H1 (cell line): ENCODE results near the gene SIPA1L3. TPM values are rescaled to one million over a fixed set of nuclear protein-coding genes. Genes with fewer than 3 reads are reported as not detected.

ENCODE experiments used
- CTCF ChIA-PET: fragments of 300-600 bp; sonication (Branson Sonifier 250); formaldehyde crosslinking; loops from one replicate; lab custom pipeline; 2021; ENCODE audit not compliant: partially characterized antibody; lab: Charles Lee
- POLR2A ChIA-PET: fragments of 300-600 bp; sonication (Branson Sonifier 250); formaldehyde crosslinking; loops from one replicate; lab custom pipeline; 2021; ENCODE audit warnings: inconsistent platforms; ENCODE audit not compliant: partially characterized antibody; lab: Charles Lee
- DNase-seq, 2 experiments: peaks; one replicate each; pipeline versions ENCODE4 v3.0.0 to v3.0.0-alpha.2; 2010 to 2022; ENCODE audit warnings: low spot score in 2 of 2, low read depth in 1 of 2, mixed read lengths in 1 of 2
- FAIRE-seq: peaks from 2 replicates; lab custom pipeline; 2011; peaks lifted over from hg19 to GRCh38; lab: Jason Lieb, UNC
- H2AFZ ChIP-seq: 2 replicates; pipeline ENCODE4 v1.8.1; 2012; ENCODE audit warnings: low read length, inconsistent platforms
- H2AK5ac ChIP-seq: 2 replicates; pipeline ENCODE4 v1.6.1; 2013; ENCODE audit warnings: low read depth, low read length
- H2BK120ac ChIP-seq: replicated peaks from 2 replicates; pipeline ENCODE3; 2013; ENCODE audit warnings: low read depth, low read length, inconsistent platforms
- H2BK12ac ChIP-seq: 2 replicates; pipeline ENCODE4 v1.6.1; 2013; ENCODE audit warnings: low read depth, low read length
- H2BK15ac ChIP-seq: 2 replicates; pipeline ENCODE4 v1.6.1; 2013; ENCODE audit warnings: low read length
- H2BK20ac ChIP-seq: 2 replicates; pipeline ENCODE4 v1.6.1; 2013; ENCODE audit warnings: low read length
- H2BK5ac ChIP-seq: 2 replicates; pipeline ENCODE4 v1.6.1; 2013; ENCODE audit warnings: low read depth, low read length
- H3K14ac ChIP-seq: 2 replicates; pipeline ENCODE4 v1.6.1; 2013; ENCODE audit warnings: inconsistent platforms; ENCODE audit not compliant: insufficient read length
- H3K18ac ChIP-seq: 2 replicates; pipeline ENCODE4 v1.6.1; 2013; ENCODE audit warnings: low read length; ENCODE audit errors: extremely low read depth
- H3K23ac ChIP-seq: 2 replicates; pipeline ENCODE4 v1.6.1; 2013; ENCODE audit warnings: inconsistent platforms; ENCODE audit not compliant: insufficient read length
- H3K23me2 ChIP-seq: 2 replicates; pipeline ENCODE4 v1.6.1; 2013; ENCODE audit warnings: low read depth, low read length
- H3K27ac ChIP-seq: 2 replicates; pipeline ENCODE4 v1.6.1; 2011; ENCODE audit warnings: low read depth, low read length, inconsistent platforms
- H3K27me3 ChIP-seq, 4 experiments: replicated peaks in 1 of 4; 1 replicate in 1 of 4; 2 replicates in 3 of 4; pipeline versions ENCODE4 v1.6.1 to v1.8.1; 2011 to 2013; ENCODE audit warnings: low read length in 3 of 4, mild to moderate bottlenecking in 3 of 4, inconsistent platforms in 2 of 4, mixed read lengths in 2 of 4, moderate library complexity in 1 of 4; ENCODE audit not compliant: control insufficient read depth in 3 of 4, insufficient read depth in 3 of 4; ENCODE audit errors: extremely low read depth in 1 of 4
- H3K36me3 ChIP-seq, 4 experiments: 2 replicates each; pipeline versions ENCODE4 v1.6.1 to v1.8.1; 2011 to 2013; ENCODE audit warnings: mild to moderate bottlenecking in 4 of 4, low read length in 3 of 4, moderate library complexity in 2 of 4, control low read depth in 1 of 4, inconsistent platforms in 1 of 4; ENCODE audit not compliant: insufficient read depth in 4 of 4, control insufficient read depth in 2 of 4
- H3K4ac ChIP-seq: replicated peaks from 2 replicates; pipeline ENCODE3; 2013; ENCODE audit warnings: low read length, low read depth, mixed read lengths, inconsistent platforms; ENCODE audit not compliant: insufficient read length
- H3K4me1 ChIP-seq, 4 experiments: replicated peaks in 1 of 4; 1 replicate in 1 of 4; 2 replicates in 3 of 4; pipeline versions ENCODE4 v1.6.1 to v1.8.1; 2011 to 2013; ENCODE audit warnings: low read length in 3 of 4, inconsistent platforms in 2 of 4, mixed read lengths in 1 of 4; ENCODE audit not compliant: insufficient read depth in 4 of 4, control insufficient read depth in 3 of 4
- H3K4me2 ChIP-seq, 2 experiments: 2 replicates each; pipeline versions ENCODE4 v1.6.1 to v1.8.1; 2011 to 2013; ENCODE audit warnings: low read depth in 2 of 2, low read length in 2 of 2, control low read depth in 1 of 2, inconsistent platforms in 1 of 2, mild to moderate bottlenecking in 1 of 2; ENCODE audit not compliant: insufficient read depth in 1 of 2
- H3K4me3 ChIP-seq, 4 experiments: fragments of 200-600, 300-600 bp in 1 of 4; sonication (generic), shearing (Covaris generic), sonication (Bioruptor Twin) in 1 of 4; 2 replicates each; pipeline versions ENCODE4 v1.5.1 to v1.8.1; 2011 to 2016; ENCODE audit warnings: low read length in 4 of 4, low read depth in 3 of 4, control low read depth in 2 of 4, inconsistent platforms in 2 of 4, mild to moderate bottlenecking in 2 of 4, mixed read lengths in 1 of 4, moderate library complexity in 1 of 4; ENCODE audit not compliant: insufficient read depth in 2 of 4; ENCODE audit errors: extremely low read depth in 1 of 4
- H3K56ac ChIP-seq: replicated peaks from 2 replicates; pipeline ENCODE3; 2013; ENCODE audit warnings: low read depth, mild to moderate bottlenecking, mixed read lengths, low read length, inconsistent platforms; ENCODE audit not compliant: insufficient read length
- H3K79me1 ChIP-seq: 2 replicates; pipeline ENCODE4 v1.6.1; 2013; ENCODE audit warnings: low read depth, low read length, control low read depth
- H3K79me2 ChIP-seq, 2 experiments: 2 replicates each; pipeline versions ENCODE4 v1.6.1 to v1.8.1; 2012 to 2013; ENCODE audit warnings: low read length in 2 of 2, mild to moderate bottlenecking in 2 of 2, inconsistent platforms in 1 of 2; ENCODE audit not compliant: insufficient read depth in 2 of 2, control insufficient read depth in 1 of 2
- H3K9ac ChIP-seq, 4 experiments: replicated peaks in 1 of 4; 1 replicate in 1 of 4; 2 replicates in 3 of 4; pipeline versions ENCODE4 v1.6.1 to v1.8.1; 2011 to 2013; ENCODE audit warnings: low read depth in 3 of 4, low read length in 3 of 4, control low read depth in 2 of 4, mild to moderate bottlenecking in 2 of 4, moderate library complexity in 2 of 4, inconsistent platforms in 1 of 4; ENCODE audit errors: extremely low read depth in 1 of 4
- H3K9me3 ChIP-seq, 2 experiments: 2 replicates each; pipeline versions ENCODE4 v1.6.1 to v1.8.1; 2012 to 2013; ENCODE audit warnings: mild to moderate bottlenecking in 2 of 2, moderate library complexity in 2 of 2, control low read depth in 1 of 2, inconsistent platforms in 1 of 2, low read depth in 1 of 2, low read length in 1 of 2, mixed read lengths in 1 of 2; ENCODE audit not compliant: insufficient read depth in 2 of 2
- H4K20me1 ChIP-seq, 2 experiments: replicated peaks in 1 of 2; 2 replicates each; pipeline versions ENCODE3 to v1.8.1; 2011 to 2013; ENCODE audit warnings: inconsistent platforms in 2 of 2, low read length in 2 of 2, mild to moderate bottlenecking in 1 of 2; ENCODE audit not compliant: insufficient read depth in 2 of 2, control insufficient read depth in 1 of 2
- H4K5ac ChIP-seq: 2 replicates; pipeline ENCODE4 v1.6.1; 2013; ENCODE audit warnings: low read length, low read depth, mixed read lengths, inconsistent platforms; ENCODE audit not compliant: insufficient read length
- H4K8ac ChIP-seq: 2 replicates; pipeline ENCODE4 v1.8.0; 2013; ENCODE audit warnings: mild to moderate bottlenecking, moderate library complexity, low read length, inconsistent platforms; ENCODE audit not compliant: insufficient read depth; ENCODE audit errors: extremely low read depth
- H4K91ac ChIP-seq: replicated peaks from 2 replicates; pipeline ENCODE3; 2013; ENCODE audit warnings: low read length, mixed read lengths, inconsistent platforms; ENCODE audit not compliant: insufficient read length
- BACH1 ChIP-seq: IDR thresholded peaks from 2 replicates; pipeline ENCODE4 v1.6.1; 2012; ENCODE audit warnings: low read length, improper control_type of control experiment
- CBX8 ChIP-seq: fragments of 300-800, 300-1000 bp; sonication (generic); IDR thresholded peaks from 2 replicates; pipeline ENCODE4 v1.7.1; 2016; ENCODE audit warnings: low read depth, low read length, borderline replicate concordance
- WGBS, 2 experiments: shearing (Covaris generic) in 1 of 2; methylation state at CpG; one replicate each; pipeline versions ENCODE4 v1.1.6 to v1.1.7; 2013 to 2015; ENCODE audit warnings: low lambda C conversion rate in 2 of 2, mixed read lengths in 2 of 2, inconsistent platforms in 1 of 2, low coverage in 1 of 2, missing lambda C conversion rate in 1 of 2; ENCODE audit not compliant: insufficient replicate concordance in 2 of 2, insufficient coverage in 1 of 2, insufficient read length in 1 of 2; ENCODE audit errors: extremely low coverage in 1 of 2, missing lambda C conversion rate in 1 of 2; 5-methylcytosine and 5-hydroxymethylcytosine counted together
- polyA plus RNA-seq, 7 experiments: library from polyadenylated mRNA; depleted of rRNA in 3 of 7; stranded (reverse) in 5 of 7; unstranded in 2 of 7; fragments of >200 nt in 5 of 7; fragments of 200-250 nt in 2 of 7; gene quantifications; 1 replicate in 5 of 7; 2 replicates in 1 of 7; 4 replicates in 1 of 7; pipeline versions ENCODE4 v1.2.1 to v1.2.3, GENCODE V29; 2011 to 2013; ENCODE audit warnings: missing spikeins in 2 of 7, mixed read lengths in 2 of 7
- total RNA-seq: library from RNA; stranded (reverse); fragmentation: NEBNext Ultra II Directional; extraction: Animal tissue kit (Norgen Biotek cat#: 25700); gene quantifications from 2 replicates; pipeline ENCODE4 v1.2.1, GENCODE V29; 2021
- TF ChIP-seq, protein P1 (sequence below): IDR thresholded peaks from 2 replicates; pipeline ENCODE4 v1.6.1; 2012; ENCODE audit warnings: low read length, inconsistent platforms

Gene SIPA1L3
- total and polyA plus RNA-seq, 2 of the 8 experiments (the other 6 are each of a cell fraction or from before 2014, with no cell fraction given) = 15.0 to 54.9 TPM

DNA sequence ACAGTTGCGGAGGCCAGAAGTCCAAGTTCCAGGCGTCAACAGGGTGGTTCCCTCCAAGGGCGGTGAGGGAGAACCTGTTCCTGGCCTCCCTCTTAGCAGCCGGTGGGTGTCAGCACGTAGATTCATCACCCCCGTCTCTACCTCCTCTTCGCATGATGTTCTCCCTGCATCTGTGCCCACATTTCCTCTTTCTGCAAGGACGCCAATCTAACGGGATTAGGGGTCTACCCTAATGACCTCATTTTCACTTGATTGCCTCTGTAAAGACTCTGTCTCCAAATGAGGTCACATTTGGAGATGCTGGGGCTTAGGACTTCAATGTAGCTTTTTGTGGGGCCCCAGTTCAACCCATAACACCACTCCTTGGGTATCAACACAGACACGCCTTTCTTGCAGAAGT is 278.6 kb downstream of the SIPA1L3 start:
- Histone ChIP-seq H3K79me2 (no peaks in the 10 kb centered on the region), H2AK5ac (no peak overlapping the region), H2BK20ac (no peak overlapping the region), H3K36me3 (peaks cover 0 to 4% (median 1%) of the 10 kb centered on the region in 4 experiments; a peak in 1 of 8 replicates), H3K4me3 (no peak overlapping the region), H4K91ac (no peak overlapping the region), H3K9me3 (no peaks in the 10 kb centered on the region), H4K20me1 (peaks cover 0 to 3% of the 10 kb centered on the region in 2 experiments), H3K56ac (no peak overlapping the region), H3K79me1 (no peaks in the 10 kb centered on the region), H2BK12ac (no peak overlapping the region), H3K23me2 (peaks cover 4% of the 10 kb centered on the region; the same call in 1 of the 2 replicates), H4K8ac (no peak overlapping the region), H2BK120ac (no peak overlapping the region), H3K9ac (no peak overlapping the region), H3K4ac (no peak overlapping the region), H3K4me2 (no peak overlapping the region), H3K27me3 (no peaks in the 10 kb centered on the region), H2BK15ac (no peak overlapping the region), H3K23ac (no peak overlapping the region), H3K27ac (no peak overlapping the region), H3K18ac (no peak overlapping the region), H4K5ac (no peak overlapping the region), H2AFZ (no peak overlapping the region), H3K4me1 (peaks cover 0 to 13% (median 7%) of the 10 kb centered on the region in 4 experiments; a peak in 6 of 7 replicates), H2BK5ac (no peak overlapping the region), H3K14ac (no peak overlapping the region)
- 95% methylated on average over 10 of the region's 10 CpGs; no CpG with 5 or more reads in 1 of the 2 experiments for WGBS, 2 experiments
- TF ChIP-seq CBX8 = no peak
- TF ChIP-seq BACH1 = no peak
- TF ChIP-seq, protein P1, sequence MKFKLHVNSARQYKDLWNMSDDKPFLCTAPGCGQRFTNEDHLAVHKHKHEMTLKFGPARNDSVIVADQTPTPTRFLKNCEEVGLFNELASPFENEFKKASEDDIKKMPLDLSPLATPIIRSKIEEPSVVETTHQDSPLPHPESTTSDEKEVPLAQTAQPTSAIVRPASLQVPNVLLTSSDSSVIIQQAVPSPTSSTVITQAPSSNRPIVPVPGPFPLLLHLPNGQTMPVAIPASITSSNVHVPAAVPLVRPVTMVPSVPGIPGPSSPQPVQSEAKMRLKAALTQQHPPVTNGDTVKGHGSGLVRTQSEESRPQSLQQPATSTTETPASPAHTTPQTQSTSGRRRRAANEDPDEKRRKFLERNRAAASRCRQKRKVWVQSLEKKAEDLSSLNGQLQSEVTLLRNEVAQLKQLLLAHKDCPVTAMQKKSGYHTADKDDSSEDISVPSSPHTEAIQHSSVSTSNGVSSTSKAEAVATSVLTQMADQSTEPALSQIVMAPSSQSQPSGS = no peak
- ChIA-PET POLR2A (interaction anchor here (5.2 kb wide), 1 partner anchor 24 kb away, joined by 29 read pairs; no protein-coding TSS in a partner anchor), CTCF (interaction anchor here (2.5 kb wide), 1 partner anchor 10 kb away, joined by 11 read pairs; no protein-coding TSS in a partner anchor)
- FAIRE-seq (no peak), DNase-seq (no peak)
